HK-2 (cell line): ENCODE measurements around the gene CCDC54.
"Not testable (repeated sequence)": the region's sequence is repeated elsewhere in the genome, so short reads cannot be mapped to it uniquely, and the experiment has no call there.

Experiments used
- DNase-seq: peaks from one replicate; pipeline ENCODE4 v3.0.0-alpha.2; 2018; ENCODE audit not compliant: unreplicated experiment

Gene CCDC54

DNA sequence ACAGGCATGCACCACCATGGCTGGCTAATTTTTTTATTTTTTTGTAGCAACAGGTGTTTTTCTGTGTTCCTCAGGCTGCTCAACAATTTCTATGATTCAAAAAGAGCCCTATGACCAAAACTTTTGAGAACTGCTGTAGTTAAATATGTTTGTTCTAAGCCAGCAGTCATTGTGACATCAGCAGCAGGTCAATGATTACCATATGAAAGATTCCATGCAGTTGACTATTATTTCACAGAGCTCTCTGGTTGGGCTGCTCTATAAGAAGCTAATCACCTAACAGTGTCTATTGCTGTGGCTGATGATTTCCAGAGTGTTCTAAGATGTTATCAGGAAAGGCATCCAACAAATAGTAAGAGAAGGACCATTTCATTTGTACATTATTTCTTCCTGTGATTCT is at the start of gene CCDC54:
TSS of gene CCDC54 (plus strand) at position 289 of the 400 bp plus-strand sequence. CDS start 149 bp downstream, outside the sequence.
- no peak for DNase-seq

DNA sequence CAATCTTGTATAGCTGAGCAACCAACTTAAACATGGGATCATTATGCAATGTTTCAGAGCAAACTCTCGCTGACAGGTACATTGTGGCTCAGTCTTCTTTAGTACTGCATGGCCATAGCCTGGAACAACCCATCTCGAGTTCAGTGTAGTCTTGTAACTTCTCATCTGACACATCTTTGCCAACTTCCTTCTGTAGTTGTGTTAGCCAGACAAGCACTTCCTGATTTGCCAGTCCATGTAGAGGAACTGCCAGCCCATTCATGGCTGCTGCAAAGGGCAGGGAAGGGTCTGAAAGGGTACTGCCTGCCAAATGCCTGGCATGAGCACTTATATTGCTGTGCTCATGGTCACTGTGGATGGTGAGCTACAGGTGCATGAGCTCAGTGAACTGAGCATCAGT is 49.2 kb upstream of the CCDC54 start:
- no peak for DNase-seq

DNA sequence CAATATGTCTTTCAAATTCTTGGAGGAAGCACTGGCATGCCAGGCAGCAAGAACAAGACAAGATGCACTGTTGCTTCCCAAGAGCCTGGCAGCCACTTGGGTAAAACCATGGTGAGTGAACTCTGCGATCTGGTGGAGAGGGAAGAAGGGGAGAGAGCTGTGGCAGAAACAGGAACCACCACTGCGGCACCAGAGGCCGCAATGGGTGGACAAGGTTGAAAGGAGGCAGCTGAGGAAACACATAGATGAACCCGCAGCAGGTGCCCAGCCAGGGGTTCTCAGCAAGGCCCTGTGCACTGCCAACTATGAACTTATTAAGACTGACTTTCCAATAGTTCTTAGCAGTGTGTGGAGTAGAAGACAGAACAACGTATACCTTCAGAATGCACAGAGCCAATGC is 48.2 kb upstream of the CCDC54 start:
- no peak for DNase-seq

DNA sequence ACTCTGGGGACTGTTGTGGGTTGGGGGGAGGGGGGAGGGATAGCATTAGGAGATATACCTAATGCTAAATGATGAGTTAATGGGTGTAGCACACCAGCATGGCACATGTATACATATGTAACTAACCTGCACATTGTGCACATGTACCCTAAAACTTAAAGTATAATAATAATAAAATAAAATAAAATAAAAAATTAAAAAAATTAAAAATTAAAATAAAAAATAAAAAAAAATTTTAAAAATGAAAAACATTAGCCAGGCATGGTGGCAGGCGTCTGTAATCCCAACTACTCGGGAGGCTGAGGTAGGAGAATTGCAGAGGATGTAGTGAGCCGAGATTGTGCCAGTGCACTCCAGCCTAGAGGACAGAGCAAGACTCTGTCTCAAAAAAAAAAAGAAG is 37.5 kb upstream of the CCDC54 start:
- DNase-seq: not testable (repeated sequence)

DNA sequence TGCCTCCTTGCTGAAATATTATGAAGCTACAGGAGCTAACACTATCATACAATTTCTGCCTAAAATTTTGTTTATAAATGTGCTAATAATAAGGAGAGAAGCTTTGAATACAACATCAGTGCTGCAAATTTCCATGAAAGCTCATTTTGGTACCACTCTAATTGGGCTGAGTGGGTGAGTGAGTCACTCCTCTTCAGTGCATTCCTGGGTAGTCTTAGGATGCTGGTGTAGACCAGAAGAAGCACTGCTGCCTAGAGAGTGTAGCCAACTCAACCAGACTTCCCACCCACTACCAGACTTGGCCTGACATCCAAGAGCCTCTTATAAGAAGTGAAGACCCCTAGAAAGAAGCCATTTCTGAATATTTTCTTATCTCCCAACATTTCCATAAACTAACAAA is 32.5 kb upstream of the CCDC54 start:
- DNase-seq: no peak

DNA sequence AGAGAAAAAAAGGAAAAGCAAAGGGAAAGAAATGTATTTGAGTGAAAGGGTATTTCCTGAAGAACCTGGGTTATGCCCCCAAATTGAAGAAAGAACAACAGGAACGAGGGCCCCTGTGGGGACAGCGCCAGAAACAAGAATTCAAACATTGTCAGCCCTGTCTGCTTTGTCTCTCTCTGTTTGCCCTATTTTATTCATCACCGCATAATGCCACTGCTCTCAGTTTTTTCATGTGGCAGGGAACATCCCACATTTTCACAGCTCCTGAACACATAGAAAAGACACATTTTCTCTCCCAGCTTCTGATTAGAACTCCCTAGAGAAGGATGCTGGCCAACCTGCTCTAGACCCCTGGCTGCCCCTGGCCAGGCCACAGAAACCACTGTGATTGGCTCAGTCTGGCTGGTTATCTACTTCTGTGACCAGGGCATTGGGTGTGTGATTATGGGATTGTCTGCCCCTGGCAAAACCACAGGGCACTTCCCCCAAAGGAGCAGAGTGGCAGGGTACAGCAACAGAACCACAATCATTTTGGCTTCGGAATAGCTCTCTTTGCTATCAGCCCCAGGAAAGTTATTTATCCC is 31.3 kb upstream of the CCDC54 start:
- no peak for DNase-seq

DNA sequence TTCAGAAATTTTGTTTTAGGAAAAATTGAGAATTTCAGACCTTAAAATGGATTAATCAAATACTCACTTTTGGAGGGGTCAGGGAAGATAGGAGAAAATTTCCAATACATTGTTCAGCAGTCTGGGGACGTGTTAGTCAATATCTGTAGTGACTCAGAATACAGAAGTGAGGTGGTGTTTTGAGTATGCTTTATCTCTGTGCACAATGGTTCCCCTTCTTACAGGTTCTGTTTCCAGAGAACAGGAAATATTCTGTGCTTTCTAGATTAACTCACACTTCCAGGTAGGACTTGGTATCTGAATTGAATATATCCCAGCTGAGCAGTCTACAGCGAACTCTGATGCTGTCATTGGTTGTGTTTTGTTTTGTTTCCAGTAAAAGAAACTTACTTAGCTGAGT is 30.7 kb upstream of the CCDC54 start:
- DNase-seq: no peak

DNA sequence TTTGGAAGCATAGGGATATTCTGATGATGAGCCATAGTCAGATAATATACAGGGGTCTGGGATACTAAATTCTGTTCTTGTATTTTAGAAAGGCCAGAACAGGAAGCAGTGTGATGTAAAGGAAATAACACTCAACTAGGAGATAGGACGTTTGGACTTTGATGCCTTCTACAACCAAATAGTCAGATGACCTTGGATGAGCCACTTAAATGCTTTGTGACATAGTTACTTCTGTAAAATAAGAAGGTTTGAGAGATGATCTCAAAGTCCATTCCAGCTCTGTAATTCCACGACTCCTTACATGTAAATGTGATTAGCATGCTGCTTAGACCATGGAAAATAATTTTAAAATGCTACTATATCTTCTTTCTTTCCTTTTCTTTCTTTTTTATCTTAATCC is 29.5 kb upstream of the CCDC54 start:
- DNase-seq: no peak

DNA sequence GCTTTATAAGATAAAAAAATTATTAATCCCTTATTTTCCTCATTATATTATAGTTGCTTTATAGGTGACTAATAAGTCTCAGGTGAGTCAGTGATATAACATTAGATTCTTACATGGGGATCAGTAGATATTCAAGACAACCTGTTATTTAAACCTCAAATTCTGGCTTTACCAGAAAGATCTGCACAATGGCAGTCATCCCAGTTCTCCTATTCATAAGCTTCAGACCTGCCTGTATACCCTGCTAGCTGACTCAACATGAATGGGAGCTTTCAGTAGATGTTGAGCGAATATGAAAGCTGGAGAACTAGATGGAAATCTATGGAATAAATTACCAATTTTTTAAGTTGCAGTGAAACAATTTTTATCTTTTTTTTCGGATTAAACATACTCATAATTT is 20.5 kb upstream of the CCDC54 start:
- DNase-seq: no peak

DNA sequence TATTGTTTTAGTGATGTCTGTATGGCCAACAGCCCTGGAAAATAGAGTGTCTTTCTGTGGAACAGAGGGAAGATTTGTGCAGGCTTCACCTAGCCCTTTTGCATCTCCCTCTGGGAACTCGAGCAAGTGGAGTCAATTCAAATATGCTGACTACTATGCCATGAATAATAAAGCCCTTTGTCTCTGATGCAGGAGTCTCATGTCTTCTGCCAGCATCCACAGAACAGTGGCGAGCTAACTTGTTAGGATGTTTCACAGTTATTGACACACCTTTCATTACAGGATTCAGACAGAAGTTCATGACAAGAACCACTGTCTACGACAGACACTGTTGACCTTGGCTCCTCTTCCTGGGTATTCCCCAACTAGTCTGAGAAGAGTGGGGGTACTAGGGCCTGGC is 15.6 kb upstream of the CCDC54 start:
- DNase-seq: no peak

DNA sequence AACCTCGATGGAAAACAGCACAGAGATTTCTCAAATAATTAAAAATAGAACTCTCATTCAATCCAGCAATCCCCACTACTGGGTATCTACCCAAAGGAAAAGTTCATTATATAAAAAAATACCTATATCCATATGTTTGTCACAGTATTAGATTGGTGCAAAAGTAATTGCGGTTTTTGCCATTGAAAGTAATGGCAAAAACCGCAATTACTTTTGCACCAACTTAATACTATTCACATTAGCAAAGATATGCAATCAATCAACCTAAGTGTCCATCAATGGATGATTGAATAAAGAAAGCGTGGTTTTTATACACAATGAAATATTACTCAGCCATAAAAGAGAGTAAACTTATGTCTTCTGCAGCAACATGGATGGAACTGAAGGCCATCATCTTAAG is 12.2 kb upstream of the CCDC54 start:
- DNase-seq: no peak

DNA sequence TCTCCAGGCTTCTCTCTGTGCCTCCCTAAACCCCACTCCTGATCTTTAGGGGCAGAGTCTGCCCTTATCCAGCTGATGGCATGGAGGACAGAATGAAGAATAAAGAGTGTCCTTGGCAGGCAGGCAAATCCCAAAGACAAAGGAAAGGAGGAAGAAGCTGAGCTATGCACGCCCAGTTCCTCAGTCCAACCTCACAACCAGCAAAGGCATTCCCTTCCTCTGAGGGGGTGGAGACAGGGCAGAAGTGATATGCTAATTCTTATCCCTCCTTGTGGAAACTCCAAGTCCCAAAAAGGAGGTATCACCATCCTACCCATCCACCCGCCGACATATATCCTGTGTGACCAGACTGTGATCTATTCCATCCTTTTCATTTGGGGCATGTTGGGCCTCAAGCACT is 10.5 kb upstream of the CCDC54 start:
- no peak for DNase-seq

DNA sequence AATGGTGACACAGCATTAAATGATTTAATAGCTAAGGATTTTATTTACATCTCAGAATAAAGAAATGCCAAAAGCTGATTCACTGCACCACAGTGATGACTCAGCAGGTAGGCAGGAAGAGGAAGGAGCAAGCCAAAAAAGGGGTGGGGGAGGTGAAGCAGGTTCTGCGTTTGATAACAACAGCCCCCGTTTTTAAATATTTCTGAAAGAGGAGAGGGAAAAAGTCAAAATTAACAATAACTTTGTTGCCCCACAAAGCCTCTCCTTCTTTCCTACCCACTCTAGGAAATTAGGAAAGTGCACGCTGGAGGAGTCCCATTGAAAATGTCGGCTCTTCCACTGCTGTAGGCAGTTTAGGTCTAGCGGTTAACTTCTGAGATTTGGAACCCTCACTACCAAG is 9.9 kb upstream of the CCDC54 start:
- peak; percentile 36 for DNase-seq

DNA sequence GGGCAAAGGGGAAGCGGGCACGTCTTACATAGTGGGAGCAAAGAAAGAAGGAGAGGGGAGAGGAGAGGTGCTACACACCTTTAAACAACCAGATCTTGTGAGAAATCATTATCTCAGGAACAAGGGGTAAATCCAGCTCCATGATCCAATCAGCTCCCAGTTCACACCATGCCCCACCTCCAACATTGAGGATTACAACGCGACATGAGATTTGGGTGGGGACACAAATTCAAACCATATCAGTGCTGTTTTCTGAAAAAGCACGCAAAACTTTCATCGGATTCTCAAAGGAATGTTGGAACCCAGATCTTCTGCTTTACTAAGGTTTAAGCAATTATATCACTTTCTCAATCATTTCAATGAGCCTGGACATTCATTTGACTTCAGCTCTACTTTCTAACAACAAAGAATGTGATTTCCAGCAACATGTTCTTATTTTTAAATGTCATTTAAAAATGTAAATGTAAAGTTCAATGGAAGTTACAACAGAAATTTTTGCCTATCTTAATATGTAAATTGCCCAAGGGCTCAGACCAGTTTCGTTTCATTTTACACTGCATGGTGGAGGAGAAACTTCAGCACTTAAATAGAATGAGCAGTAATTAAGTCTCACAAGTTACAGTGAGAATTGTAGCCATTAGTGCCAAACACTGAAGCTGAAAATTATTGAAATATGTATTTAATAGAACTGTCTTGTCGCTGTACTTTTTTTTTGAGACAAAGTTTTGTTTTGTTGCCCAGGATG is 8.4 kb upstream of the CCDC54 start:
- DNase-seq: no peak

DNA sequence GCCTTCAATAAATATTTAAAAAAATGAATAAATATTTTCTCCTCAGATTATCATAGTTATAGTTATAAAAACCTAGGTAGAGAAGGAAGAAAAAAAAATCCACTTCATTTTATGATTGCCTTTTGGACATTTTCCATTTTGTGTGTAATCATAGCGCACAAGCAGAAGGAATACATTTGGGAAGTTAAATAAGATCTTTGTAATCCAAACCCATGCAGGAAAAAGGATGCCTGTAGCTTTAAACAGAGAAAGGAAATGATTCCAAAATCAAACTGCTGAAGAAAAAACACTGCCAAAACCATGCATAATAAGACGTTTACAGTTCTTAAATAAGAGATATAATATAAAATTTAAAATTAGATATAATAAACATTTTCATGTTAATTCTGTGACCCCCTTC is 7.4 kb upstream of the CCDC54 start:
- DNase-seq: no peak

DNA sequence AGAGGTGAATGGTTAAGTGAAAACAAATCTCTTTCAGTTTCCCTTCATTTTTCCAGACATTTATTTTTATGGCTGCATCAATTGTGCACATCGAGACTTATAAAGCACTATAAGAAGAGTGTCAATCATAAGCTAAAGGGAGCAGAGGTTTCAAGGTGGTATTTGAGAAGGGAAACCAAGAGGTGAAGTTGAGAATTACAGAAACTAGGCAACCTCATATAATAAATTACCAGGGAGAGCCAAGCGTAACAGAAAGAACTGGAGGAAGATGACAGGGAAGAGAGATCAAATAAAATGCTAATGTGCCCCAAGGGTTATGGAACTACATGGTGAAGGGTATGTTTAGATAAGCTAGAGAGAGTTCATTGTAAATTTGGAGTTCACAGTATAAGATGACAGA is 6.3 kb upstream of the CCDC54 start:
- no peak for DNase-seq

DNA sequence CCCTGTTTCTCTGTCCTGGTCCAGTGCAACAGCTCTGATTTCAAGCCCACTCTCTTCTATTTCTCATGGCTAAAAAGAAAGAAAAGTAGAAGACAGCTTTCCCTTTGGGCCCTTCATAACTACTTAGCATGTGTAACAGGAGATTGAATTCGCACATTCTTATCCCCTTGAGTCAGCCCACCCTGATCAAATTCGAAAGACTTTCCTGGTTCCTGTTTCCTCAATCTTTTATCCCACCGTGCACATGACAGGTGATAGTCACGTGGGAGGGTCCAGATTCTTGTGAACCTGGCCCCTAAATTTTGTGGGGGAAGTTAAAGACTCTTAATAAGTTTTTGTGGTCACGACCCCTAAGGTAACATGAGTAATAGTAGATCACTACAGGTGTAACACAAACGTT is 4.7 kb upstream of the CCDC54 start:
- no peak for DNase-seq

DNA sequence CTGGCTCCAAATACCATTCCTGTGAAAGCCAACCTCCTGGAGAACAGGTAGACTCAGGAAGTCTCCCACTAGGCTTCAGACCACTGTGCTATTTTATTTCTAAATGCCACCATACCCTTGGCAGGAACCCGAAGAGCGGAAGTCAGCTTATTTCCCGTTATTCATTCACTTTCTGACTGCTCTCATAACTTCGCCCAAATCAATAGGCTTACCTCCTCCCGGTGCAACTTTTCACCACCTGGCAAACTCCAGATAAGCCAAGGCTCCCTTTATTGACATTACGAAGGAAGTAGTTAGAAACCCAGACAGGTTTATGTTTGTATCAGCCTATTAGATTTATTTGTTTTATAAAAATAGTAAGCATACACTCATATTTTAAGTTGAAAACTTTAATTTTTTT is 3.3 kb upstream of the CCDC54 start:
- DNase-seq: no peak

DNA sequence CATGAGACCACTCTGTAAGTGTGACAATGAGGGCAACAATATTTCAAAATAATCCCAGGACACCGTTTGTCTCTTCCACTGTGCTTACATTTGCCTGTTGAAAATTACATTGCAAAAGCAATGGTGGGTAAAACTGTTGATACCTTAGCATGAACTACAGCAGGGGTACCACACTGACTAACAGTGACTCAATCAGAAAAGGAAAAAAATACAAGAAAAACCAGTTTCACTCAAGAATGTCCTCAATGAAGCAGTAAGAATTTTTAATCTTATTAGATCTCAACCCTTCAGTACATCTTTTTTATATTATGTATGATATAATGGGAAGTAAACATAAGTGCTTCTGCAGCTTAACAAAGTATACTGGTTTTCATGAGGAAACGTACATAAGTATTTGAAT is 1.6 kb upstream of the CCDC54 start:
- no peak for DNase-seq

DNA sequence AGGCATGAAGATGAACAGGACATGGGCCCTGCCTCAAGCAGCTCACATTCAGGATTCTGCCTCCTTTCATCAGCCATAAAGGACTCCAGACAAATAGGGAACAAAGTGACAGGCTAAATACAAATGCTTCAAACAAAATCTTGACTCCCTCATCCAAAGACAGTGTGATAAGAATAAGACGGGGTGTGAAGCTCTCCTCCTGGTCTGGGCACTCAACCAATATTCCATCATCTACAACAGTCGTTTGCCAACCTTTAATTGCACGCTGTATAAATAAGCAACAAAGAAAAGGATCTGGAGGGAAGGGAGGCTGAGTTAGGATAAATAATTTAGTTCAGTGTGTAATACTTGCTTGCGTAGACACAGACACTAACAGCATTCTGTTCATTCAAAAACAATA is 5.4 kb downstream of the CCDC54 start:
- no peak for DNase-seq

DNA sequence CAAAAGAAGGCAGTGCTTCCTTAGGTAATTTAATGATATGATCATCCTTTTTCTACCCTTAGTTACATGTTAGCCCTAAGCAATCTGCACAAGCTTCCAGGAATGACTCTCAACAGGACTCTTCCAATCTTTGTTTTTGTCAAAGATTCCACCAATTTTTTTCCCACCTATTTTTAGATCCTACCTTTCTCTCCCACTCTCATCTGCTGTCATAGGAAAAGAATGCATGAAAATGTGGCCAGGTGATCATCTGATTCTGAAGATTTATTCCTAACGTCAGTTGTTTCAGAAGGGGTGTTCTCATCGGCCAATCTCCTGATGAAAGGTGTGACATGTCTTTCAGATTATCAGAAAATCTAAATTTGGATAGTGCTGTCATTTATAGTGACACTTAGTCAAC is 7.2 kb downstream of the CCDC54 start:
- no peak for DNase-seq

DNA sequence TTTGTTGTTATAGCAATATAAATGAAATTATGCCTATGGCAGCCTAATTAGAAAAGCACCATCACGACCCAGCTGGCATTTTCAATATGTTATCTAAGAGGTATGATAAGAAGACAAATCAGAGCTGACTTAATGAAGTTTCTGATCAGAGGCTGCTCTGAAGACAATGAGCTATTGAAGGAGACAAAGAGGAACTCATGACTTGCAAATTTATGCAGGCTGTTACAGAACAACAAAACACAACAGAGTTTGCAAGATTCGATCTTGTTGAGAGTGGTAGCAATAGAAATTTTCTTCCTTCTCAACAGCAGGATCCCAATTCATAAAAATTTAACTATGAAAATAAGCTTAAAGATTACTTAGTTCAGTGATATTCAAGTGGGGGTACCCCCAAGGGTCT is 7.7 kb downstream of the CCDC54 start:
- DNase-seq: no peak

DNA sequence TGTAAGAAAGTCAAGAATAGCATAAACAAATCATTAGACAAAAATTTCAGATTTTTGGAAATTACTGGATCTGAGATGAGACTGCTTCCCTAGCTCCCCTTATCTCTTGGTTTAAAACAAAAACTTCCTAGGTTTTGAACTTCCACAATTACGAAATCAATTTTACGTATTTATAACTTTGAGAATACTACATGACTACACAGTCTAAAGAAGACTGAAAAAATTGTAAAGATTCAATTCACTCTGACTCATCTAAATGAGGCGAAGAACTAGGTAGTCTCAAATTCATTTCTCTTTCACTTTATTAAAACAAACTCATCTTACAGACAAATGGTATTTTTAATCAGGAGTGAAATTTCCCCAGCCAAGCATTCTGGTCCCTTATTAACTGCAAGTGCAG is 10.3 kb downstream of the CCDC54 start:
- DNase-seq: no peak

DNA sequence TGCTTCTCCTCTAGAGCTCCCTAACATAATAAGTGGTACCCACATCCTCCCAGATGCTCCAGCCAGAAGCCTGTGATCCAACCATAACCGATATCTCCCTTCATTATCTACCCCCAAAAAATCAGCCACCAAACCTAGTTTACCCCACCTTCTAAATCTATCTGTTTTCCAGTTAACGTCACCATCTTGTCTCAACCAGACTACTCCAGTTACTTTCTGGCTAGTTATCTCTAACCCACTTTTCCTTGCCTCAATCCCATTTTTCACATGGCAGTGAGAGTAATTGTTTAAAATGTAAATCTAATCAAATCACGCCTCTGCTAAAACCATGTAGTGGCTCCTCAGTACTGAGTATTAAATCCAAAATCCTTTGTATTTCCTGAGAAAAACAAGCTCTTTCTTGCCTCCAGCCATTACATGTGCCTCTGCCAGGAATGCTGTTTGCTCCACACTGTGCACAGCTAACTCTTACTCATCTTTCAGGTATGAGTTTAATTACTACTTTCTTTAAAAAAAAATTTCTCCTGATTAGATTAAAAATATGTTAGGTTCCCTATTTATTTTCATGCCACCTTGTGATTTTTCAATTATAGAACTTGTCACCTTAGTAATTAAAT is 15.4 kb downstream of the CCDC54 start:
- no peak for DNase-seq
